Heart right ventricle (tissue), 16 donors: ENCODE measurements around the gene PEPD. TPM values are rescaled to one million over a fixed set of nuclear protein-coding genes. Genes with fewer than 3 reads are reported as not detected.

Source experiments
- ATAC-seq, 8 donors: fragments of 200-7000 bp; cut with Tn5 transposase; one replicate each; pipeline ENCODE4 v1.9.1; 2020; ENCODE audit warnings: mild to moderate bottlenecking in 8 of 8, moderate library complexity in 8 of 8, moderate number of reproducible peaks in 1 of 8
- DNase-seq, 2 donors: peaks; one replicate each; pipeline ENCODE4 v3.0.0-alpha.2; 2020
- H3K27ac ChIP-seq, 10 donors: fragments of 200-600 bp; sonication (generic) in 2 of 10; one replicate each; pipeline versions ENCODE4 v1.5.0 to v1.8.0; 2020 to 2022; ENCODE audit warnings: mild to moderate bottlenecking in 3 of 10
- H3K27me3 ChIP-seq, 7 donors: fragments of 200-600 bp; one replicate each; pipeline ENCODE4 v1.8.0; 2021 to 2022; ENCODE audit warnings: mild to moderate bottlenecking in 2 of 7
- H3K36me3 ChIP-seq, 9 donors: fragments of 200-600 bp; sonication (generic) in 1 of 9; one replicate each; pipeline versions ENCODE4 v1.5.0 to v1.8.0; 2020 to 2022; ENCODE audit warnings: mild to moderate bottlenecking in 2 of 9
- H3K4me1 ChIP-seq, 9 donors: fragments of 200-600 bp; sonication (generic) in 1 of 9; one replicate each; pipeline versions ENCODE4 v1.5.0 to v1.8.0; 2020 to 2022; ENCODE audit warnings: mild to moderate bottlenecking in 4 of 9
- H3K4me3 ChIP-seq, 10 donors: fragments of 200-600 bp; sonication (generic) in 2 of 10; one replicate each; pipeline versions ENCODE4 v1.5.0 to v1.8.0; 2020 to 2022; ENCODE audit warnings: mild to moderate bottlenecking in 7 of 10, moderate library complexity in 2 of 10
- H3K9me3 ChIP-seq, 11 donors: fragments of 200-600 bp in 10 of 11; sonication (generic) in 2 of 11; one replicate each; pipeline versions ENCODE4 v1.5.0 to v1.8.0; 2013 to 2022; ENCODE audit warnings: mild to moderate bottlenecking in 2 of 11, control low read depth in 1 of 11, moderate library complexity in 1 of 11
- WGBS, 2 donors: extraction: QIAGEN DNeasy Blood & Tissue Kit; methylation state at CpG; one replicate each; pipeline ENCODE4 v1.1.7; 2013; ENCODE audit warnings: inconsistent platforms in 1 of 2; 5-methylcytosine and 5-hydroxymethylcytosine counted together
- intact Hi-C, 10 donors: fragments of 100-400 bp; cut with DNase I; formaldehyde crosslinking; loops; one replicate each; pipeline versions ENCODE4 v1.11.1 to v1.14.2; 2022
- polyA plus RNA-seq, 2 donors: library from polyadenylated mRNA; stranded (reverse); fragments of 200-250 nt; gene quantifications; one replicate each; pipeline ENCODE4 v1.2.3, GENCODE V29; 2013
- total RNA-seq, 10 donors: library from RNA; stranded (reverse); fragmentation: NEBNext Ultra II Directional in 3 of 10; extraction: Animal tissue kit (Norgen Biotek cat#: 25700) in 3 of 10; gene quantifications; one replicate each; pipeline versions ENCODE4 v1.2.1 to v1.2.4, GENCODE V29; 2021 to 2023
- TF ChIP-seq, protein P1 (sequence below), 9 donors: fragments of 200-600 bp; sonication (generic) in 2 of 9; IDR thresholded peaks; one replicate each; pipeline versions ENCODE4 v1.5.0 to v1.8.0; 2021 to 2022; ENCODE audit warnings: antibody characterized with exemption in 9 of 9, mild to moderate bottlenecking in 5 of 9, moderate library complexity in 1 of 9
- donor health status: Arrhythmogenic right ventricular cardiomyopathy.
- donor health status: ischemic (EF 13 %, LVEDD 7.1; RV severe dilation, severe dysfunction).
- donor health status: healthy with polysubstance abuse.
- donor health status: DM: no; HTN: yes; CAD: no.
- donor health status: DM: no; HTN: no; CAD: no.
- donor health status: ischemic (EF 25% LVEDD 6.9; RV normal size, moderate dysfunction).
- donor health status: ischemic (EF 25% LVEDD 5.7; RV mildly dilated, moderate dysfunction).
- donor health status: healthy.
- donor health status: DM: yes; HTN: yes; CAD: no.
- donor health status: Ischemic cardiomyopathy.
- donor health status: ischemic (EF 35%, LVEDD 5.7; RV mildly dilated, moderate dysfunction).
- donor health status: nonischemic (EF 11% LVEDD 7.7; RV severe dilation, severe dysfunction).
- donor health status: DM: yes; HTN: yes; CAD: no.
- donor health status: PGD.
- donor health status: ischemic (EF 29% LVEDD 5.4; RV normal size, mild dysfunction).
- donor health status: nonischemic (EF 23%, LVEDD 6.1; RV moderate dilation, normal function).

Gene PEPD
- total and polyA plus RNA-seq, 12 donors, result 20.4 to 47.7 (median 26.8) TPM

DNA sequence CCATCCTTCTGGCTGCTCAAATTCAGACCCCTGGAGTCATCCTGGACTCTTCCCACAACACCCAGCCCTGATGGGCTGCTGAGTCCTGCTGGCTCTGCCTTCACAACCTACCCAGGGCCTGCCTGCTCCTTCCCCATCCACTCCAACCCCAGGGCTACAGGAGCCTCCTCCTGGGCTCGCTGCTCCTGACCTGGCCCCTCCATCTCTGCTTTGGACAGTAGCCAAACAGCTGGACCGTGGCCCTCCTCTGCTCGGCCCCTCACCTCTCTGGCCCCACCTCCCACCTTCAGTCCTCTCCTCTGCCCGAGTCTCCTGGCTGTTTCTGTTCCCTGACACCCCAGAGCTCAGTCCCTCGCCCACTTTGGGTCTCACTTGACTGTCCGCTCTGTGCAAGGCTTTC, 81.3 kb downstream of the PEPD start:
- no peak for ATAC-seq
- WGBS, 2 donors, result 77 to 83% methylated on average over 6 of the region's 6 CpGs
- H3K9me3 ChIP-seq, result no peaks in the 10 kb centered on the region
- intact Hi-C loops, result no loop called here
- H3K27ac ChIP-seq, result no peak overlapping the region
- peaks cover 0 to 8% (median 0%) of the 10 kb centered on the region in 9 donors for H3K36me3 ChIP-seq
- no peak overlapping the region for H3K4me3 ChIP-seq
- peaks cover 0 to 6% (median 0%) of the 10 kb centered on the region in 9 donors for H3K4me1 ChIP-seq
- no peaks in the 10 kb centered on the region for H3K27me3 ChIP-seq
- no peak for DNase-seq
- TF ChIP-seq, protein P1, sequence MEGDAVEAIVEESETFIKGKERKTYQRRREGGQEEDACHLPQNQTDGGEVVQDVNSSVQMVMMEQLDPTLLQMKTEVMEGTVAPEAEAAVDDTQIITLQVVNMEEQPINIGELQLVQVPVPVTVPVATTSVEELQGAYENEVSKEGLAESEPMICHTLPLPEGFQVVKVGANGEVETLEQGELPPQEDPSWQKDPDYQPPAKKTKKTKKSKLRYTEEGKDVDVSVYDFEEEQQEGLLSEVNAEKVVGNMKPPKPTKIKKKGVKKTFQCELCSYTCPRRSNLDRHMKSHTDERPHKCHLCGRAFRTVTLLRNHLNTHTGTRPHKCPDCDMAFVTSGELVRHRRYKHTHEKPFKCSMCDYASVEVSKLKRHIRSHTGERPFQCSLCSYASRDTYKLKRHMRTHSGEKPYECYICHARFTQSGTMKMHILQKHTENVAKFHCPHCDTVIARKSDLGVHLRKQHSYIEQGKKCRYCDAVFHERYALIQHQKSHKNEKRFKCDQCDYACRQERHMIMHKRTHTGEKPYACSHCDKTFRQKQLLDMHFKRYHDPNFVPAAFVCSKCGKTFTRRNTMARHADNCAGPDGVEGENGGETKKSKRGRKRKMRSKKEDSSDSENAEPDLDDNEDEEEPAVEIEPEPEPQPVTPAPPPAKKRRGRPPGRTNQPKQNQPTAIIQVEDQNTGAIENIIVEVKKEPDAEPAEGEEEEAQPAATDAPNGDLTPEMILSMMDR (IDR thresholded peaks at IDR 0.05), result no peak

DNA sequence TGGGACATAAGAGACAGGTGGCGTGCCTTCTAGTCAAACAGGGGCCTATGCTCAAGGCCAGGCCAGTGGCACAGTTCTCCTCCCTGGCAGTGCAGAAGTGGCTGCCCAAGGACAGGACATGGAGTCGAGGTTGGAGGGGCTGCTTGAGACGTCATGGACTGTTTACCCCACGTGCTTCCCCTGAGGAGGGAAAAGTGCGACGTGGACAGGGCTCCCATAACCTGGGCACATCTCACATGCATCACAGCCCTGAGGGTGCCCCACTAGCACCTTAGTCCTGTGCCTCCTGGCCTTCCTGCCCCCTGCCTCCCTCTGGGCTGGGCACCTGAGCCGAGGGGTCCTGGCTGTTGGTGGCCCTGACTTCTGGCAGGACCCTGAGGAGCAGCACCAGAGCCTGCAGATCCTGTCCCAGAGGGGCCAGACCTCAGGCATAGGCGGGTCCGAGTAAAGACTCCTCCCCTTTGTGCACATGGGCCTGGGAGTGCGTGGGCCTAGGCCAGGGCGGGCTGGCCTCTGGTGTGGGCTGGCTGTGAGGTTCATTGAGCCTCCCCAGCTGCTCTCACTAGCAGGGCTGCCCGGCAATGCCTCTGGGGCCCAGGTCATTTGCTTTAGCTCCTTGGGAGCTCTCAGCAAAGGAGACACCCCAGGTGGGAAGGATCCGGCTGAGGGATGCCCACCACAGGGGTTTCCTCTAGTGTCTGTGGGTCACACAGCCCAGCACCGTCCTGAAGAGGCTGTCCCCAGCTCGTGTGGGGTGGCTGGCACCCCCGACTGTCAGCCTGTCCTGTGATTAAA, 82.4 kb downstream of the PEPD start:
- no peak overlapping the region for H3K4me3 ChIP-seq
- TF ChIP-seq, protein P1 (IDR thresholded peaks at IDR 0.05), result no peak
- ATAC-seq, result no peak
- H3K36me3 ChIP-seq, result peaks cover 0 to 8% (median 0%) of the 10 kb centered on the region in 9 donors
- H3K9me3 ChIP-seq, result no peaks in the 10 kb centered on the region
- H3K4me1 ChIP-seq, result peaks cover 0 to 6% (median 0%) of the 10 kb centered on the region in 9 donors
- intact Hi-C loops, result no loop called here
- WGBS, 2 donors, result 85 to 90% methylated on average over 16 of the region's 16 CpGs
- DNase-seq, result no peak
- H3K27me3 ChIP-seq, result no peaks in the 10 kb centered on the region
- no peak overlapping the region for H3K27ac ChIP-seq

DNA sequence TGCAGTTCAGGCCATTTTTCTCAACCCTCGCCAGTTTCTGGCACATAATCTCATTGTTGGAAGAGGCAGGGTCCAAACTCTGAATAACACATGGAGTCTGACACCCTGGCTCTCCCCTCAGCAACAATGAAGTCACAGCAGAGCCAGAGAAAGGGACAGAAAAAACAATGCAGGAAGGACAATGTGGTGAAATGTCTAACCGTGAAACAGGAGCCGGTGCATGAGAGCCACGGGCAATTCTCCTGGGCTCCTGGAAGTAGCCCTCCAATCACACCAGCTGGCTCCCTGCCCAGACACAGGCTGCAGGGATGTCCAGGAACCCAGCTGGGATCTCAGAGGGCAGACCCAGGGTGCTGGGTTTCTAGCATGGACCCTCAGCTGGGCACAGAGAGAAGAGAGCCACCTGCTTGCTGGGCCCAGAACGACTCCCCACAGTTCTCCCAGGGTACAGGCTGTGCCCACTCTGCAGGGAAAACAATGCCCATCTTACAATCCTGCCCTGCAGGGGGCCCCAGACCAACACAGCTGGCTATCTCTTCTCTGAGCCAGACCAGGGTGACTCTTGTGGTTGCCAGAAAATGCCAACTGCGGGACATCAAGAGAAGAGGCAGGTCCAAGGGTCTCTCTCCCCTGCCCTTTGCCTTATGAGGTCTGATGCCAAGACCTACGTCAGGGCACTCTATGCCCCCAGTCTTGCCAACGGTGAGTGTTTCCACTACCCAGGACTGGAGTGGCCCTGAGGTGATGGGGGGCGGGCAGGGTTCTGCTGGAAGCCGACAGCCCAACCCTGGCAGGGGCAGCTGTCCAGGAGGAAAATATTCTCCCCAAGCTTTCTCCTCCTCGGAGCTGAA, 83.5 kb downstream of the PEPD start:
- peak; percentile 23 to 44 for DNase-seq
- H3K36me3 ChIP-seq, result peaks cover 0 to 5% (median 0%) of the 10 kb centered on the region in 9 donors
- peak in 7 of 8 donors; percentile 35 to 76 (median 56) for ATAC-seq
- TF ChIP-seq, protein P1 (IDR thresholded peaks at IDR 0.05), result peak in 7 of 9 donors; percentile 6 to 45 (median 31)
- H3K4me1 ChIP-seq, result peaks cover 0 to 6% (median 0%) of the 10 kb centered on the region in 9 donors
- no peaks in the 10 kb centered on the region for H3K27me3 ChIP-seq
- H3K27ac ChIP-seq, result no peak overlapping the region
- no peaks in the 10 kb centered on the region for H3K9me3 ChIP-seq
- H3K4me3 ChIP-seq, result no peak overlapping the region
- WGBS, 2 donors, result 51 to 55% methylated on average over 11 of the region's 11 CpGs
- intact Hi-C loops, result no loop called here

DNA sequence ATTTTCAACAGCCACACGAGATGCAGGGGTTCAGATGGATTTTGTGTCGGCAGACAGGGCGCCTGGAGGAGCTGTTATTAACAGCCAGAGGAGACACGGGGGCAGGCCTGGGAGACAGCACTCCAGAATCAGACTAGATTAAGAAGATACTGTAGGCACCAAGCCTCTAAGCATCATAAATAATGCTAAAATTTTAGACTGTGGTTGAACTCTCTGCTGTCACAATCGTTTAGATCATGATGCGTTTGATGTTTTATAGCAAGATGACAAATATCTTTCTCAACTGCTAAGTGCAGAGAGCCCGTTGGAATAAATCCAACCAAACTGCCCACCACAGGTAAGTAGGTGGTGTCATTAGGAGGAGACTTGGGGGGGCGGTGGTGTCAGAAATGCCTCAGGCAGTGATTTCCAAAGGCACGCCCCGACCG, 84.2 kb downstream of the PEPD start:
- TF ChIP-seq, protein P1 (IDR thresholded peaks at IDR 0.05), result no peak
- intact Hi-C loops, result no loop called here
- DNase-seq (no peak), ATAC-seq (no peak)
- H3K9me3 ChIP-seq, result no peaks in the 10 kb centered on the region
- no peak overlapping the region for H3K4me3 ChIP-seq
- WGBS, 2 donors, result 76 to 85% methylated on average over 11 of the region's 11 CpGs
- H3K36me3 ChIP-seq, result no peaks in the 10 kb centered on the region
- H3K4me1 ChIP-seq, result peaks cover 0 to 6% (median 0%) of the 10 kb centered on the region in 9 donors
- no peaks in the 10 kb centered on the region for H3K27me3 ChIP-seq
- H3K27ac ChIP-seq, result no peak overlapping the region
